ENCODE data around the gene OR52A1. TPM values are rescaled to one million over a fixed set of nuclear protein-coding genes. Genes with fewer than 3 reads are reported as not detected.

OR52A1 gene
- total and polyA plus RNA-seq, 9 of the 15 experiments (the other 6 are each of a cell fraction or from before 2014, with no cell fraction given): under 0.01 to 0.33 (median 0.13) TPM; not detected in 3

DNA sequence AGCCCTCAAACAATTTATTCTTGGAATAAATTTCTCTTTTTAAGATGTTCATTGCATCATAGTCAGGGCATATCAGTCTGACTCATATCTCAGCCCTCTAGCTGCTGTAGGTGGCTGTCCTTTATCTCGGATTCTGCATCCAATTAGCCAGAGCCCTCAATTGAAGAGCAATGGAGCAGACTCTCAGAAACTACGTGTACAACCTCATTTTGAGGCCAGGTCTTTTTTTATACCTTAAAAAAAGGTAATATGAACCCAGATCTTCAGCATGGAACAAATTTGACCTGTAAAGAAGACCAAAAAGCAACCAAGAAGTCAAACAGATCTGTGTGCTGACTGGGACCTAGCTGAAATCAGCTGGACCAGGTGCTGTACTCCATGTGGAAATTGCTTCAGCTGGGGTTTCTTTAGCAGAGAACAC is 25.1 kb downstream of the OR52A1 start (continued):
- TF ChIP-seq, protein P1, sequence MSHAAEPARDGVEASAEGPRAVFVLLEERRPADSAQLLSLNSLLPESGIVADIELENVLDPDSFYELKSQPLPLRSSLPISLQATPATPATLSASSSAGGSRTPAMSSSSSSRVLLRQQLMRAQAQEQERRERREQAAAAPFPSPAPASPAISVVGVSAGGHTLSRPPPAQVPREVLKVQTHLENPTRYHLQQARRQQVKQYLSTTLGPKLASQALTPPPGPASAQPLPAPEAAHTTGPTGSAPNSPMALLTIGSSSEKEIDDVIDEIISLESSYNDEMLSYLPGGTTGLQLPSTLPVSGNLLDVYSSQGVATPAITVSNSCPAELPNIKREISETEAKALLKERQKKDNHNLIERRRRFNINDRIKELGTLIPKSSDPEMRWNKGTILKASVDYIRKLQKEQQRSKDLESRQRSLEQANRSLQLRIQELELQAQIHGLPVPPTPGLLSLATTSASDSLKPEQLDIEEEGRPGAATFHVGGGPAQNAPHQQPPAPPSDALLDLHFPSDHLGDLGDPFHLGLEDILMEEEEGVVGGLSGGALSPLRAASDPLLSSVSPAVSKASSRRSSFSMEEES (CRISPR knock-in tag; IDR thresholded peaks at IDR 0.05): no peak
- no peak for TF ChIP-seq YY1 (IDR thresholded peaks at IDR 0.05; ENCODE audit: borderline replicate concordance in 1 of 3, control insufficient read depth in 1 of 3, extremely low read depth in 1 of 3, insufficient read depth in 3 of 3, insufficient read length in 1 of 3, insufficient replicate concordance in 2 of 3, low read depth in 1 of 3, low read length in 2 of 3)
- TF ChIP-seq, protein P2, sequence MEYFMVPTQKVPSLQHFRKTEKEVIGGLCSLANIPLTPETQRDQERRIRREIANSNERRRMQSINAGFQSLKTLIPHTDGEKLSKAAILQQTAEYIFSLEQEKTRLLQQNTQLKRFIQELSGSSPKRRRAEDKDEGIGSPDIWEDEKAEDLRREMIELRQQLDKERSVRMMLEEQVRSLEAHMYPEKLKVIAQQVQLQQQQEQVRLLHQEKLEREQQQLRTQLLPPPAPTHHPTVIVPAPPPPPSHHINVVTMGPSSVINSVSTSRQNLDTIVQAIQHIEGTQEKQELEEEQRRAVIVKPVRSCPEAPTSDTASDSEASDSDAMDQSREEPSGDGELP (CRISPR knock-in tag; IDR thresholded peaks at IDR 0.05; ENCODE audit: borderline replicate concordance): peak; percentile 54; the same call in 1 of the 2 replicates
- TF ChIP-seq, protein P3, sequence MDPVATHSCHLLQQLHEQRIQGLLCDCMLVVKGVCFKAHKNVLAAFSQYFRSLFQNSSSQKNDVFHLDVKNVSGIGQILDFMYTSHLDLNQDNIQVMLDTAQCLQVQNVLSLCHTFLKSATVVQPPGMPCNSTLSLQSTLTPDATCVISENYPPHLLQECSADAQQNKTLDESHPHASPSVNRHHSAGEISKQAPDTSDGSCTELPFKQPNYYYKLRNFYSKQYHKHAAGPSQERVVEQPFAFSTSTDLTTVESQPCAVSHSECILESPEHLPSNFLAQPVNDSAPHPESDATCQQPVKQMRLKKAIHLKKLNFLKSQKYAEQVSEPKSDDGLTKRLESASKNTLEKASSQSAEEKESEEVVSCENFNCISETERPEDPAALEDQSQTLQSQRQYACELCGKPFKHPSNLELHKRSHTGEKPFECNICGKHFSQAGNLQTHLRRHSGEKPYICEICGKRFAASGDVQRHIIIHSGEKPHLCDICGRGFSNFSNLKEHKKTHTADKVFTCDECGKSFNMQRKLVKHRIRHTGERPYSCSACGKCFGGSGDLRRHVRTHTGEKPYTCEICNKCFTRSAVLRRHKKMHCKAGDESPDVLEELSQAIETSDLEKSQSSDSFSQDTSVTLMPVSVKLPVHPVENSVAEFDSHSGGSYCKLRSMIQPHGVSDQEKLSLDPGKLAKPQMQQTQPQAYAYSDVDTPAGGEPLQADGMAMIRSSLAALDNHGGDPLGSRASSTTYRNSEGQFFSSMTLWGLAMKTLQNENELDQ (CRISPR knock-in tag; IDR thresholded peaks at IDR 0.05; ENCODE audit: borderline replicate concordance): no peak
- TF ChIP-seq ZNF766 (CRISPR knock-in tag; conservative IDR thresholded peaks at IDR 0.05): peak; percentile 73; the same call in 1 of the 2 replicates
- TF ChIP-seq, protein P4, sequence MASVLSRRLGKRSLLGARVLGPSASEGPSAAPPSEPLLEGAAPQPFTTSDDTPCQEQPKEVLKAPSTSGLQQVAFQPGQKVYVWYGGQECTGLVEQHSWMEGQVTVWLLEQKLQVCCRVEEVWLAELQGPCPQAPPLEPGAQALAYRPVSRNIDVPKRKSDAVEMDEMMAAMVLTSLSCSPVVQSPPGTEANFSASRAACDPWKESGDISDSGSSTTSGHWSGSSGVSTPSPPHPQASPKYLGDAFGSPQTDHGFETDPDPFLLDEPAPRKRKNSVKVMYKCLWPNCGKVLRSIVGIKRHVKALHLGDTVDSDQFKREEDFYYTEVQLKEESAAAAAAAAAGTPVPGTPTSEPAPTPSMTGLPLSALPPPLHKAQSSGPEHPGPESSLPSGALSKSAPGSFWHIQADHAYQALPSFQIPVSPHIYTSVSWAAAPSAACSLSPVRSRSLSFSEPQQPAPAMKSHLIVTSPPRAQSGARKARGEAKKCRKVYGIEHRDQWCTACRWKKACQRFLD (CRISPR knock-in tag; IDR thresholded peaks at IDR 0.05): 0 out of 2 replicates have a peak, but pooled peaks have one; percentile 27
- TF ChIP-seq L3MBTL2 (IDR thresholded peaks at IDR 0.05): peak; percentile 96
- TF ChIP-seq PML (IDR thresholded peaks at IDR 0.05; ENCODE audit: low read length): 0 out of 2 replicates have a peak, but pooled peaks have one; percentile 52
- peak; percentile 63 for TF ChIP-seq TAL1 (IDR thresholded peaks at IDR 0.05)
- peak; percentile 74 for TF ChIP-seq TEAD4 (IDR thresholded peaks at IDR 0.05; ENCODE audit: low read length)
- no peak for TF ChIP-seq TEAD4 (CRISPR knock-in tag; IDR thresholded peaks at IDR 0.05; ENCODE audit: borderline replicate concordance)
- TF ChIP-seq, protein P5, sequence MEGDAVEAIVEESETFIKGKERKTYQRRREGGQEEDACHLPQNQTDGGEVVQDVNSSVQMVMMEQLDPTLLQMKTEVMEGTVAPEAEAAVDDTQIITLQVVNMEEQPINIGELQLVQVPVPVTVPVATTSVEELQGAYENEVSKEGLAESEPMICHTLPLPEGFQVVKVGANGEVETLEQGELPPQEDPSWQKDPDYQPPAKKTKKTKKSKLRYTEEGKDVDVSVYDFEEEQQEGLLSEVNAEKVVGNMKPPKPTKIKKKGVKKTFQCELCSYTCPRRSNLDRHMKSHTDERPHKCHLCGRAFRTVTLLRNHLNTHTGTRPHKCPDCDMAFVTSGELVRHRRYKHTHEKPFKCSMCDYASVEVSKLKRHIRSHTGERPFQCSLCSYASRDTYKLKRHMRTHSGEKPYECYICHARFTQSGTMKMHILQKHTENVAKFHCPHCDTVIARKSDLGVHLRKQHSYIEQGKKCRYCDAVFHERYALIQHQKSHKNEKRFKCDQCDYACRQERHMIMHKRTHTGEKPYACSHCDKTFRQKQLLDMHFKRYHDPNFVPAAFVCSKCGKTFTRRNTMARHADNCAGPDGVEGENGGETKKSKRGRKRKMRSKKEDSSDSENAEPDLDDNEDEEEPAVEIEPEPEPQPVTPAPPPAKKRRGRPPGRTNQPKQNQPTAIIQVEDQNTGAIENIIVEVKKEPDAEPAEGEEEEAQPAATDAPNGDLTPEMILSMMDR (IDR thresholded peaks at IDR 0.05 in 2 of 3, conservative IDR thresholded peaks at IDR 0.05 in 1 of 3; ENCODE audit: insufficient read depth in 2 of 3, low read depth in 1 of 3, low read length in 3 of 3): peak in 1 of 3 experiments; percentile 10; a peak in 1 of 6 replicates
- TF ChIP-seq PTTG1 (tag; IDR thresholded peaks at IDR 0.05; ENCODE audit: low read depth): no peak
- TF ChIP-seq STAT5A (IDR thresholded peaks at IDR 0.05; ENCODE audit: borderline replicate concordance, low read length): peak; percentile 41; the same call in 1 of the 2 replicates
- peak; percentile 28 for TF ChIP-seq TAF9B (IDR thresholded peaks at IDR 0.05; ENCODE audit: partially characterized antibody)
